ENCODE results near the gene SCN4A.
"Not testable (repeated sequence)": the region's sequence is repeated elsewhere in the genome, so short reads cannot be mapped to it uniquely, and the experiment has no call there.

DNA sequence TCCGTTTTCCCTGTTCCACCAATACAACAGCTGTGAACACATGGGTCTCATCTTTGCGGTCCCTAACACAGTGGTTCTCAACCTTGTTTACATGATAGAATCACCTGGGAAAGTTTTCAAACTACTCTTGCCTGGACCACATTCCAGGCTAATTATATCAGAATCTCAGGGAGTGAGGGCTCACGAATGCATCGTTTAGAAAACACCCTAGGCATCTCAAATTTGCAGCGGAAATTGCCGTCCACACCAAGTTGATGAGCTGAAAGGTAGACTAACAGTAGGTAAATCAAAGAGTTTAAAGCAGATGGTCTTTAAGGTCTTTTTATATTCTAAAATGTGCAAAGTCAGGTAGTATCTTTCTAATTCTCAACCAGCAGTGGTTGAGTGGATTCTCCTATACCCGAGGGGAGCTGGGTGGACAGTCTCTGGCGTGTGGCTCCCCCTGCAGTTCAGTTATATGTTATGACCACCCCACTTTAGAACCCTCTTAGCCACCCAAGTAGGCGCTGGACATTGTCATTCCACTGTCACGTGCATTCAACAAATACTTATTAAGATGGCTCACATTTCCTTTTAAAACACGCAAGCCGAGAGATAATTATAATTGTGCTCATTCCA, 65.4 kb downstream of the SCN4A start:
- TF ChIP-seq, protein P1, sequence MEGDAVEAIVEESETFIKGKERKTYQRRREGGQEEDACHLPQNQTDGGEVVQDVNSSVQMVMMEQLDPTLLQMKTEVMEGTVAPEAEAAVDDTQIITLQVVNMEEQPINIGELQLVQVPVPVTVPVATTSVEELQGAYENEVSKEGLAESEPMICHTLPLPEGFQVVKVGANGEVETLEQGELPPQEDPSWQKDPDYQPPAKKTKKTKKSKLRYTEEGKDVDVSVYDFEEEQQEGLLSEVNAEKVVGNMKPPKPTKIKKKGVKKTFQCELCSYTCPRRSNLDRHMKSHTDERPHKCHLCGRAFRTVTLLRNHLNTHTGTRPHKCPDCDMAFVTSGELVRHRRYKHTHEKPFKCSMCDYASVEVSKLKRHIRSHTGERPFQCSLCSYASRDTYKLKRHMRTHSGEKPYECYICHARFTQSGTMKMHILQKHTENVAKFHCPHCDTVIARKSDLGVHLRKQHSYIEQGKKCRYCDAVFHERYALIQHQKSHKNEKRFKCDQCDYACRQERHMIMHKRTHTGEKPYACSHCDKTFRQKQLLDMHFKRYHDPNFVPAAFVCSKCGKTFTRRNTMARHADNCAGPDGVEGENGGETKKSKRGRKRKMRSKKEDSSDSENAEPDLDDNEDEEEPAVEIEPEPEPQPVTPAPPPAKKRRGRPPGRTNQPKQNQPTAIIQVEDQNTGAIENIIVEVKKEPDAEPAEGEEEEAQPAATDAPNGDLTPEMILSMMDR (IDR thresholded peaks at IDR 0.05), result not testable (repeated sequence)
- TF ChIP-seq EP300 (IDR thresholded peaks at IDR 0.05); POLR2A (IDR thresholded peaks at IDR 0.05; ENCODE audit: low read depth): not testable (repeated sequence)

Measured in esophagus muscularis mucosa (tissue), 4 donors.